HG02588 (cell line): ENCODE results near the gene RPL35.

Experiments
- ATAC-seq: cut with Tn5 transposase; IDR thresholded peaks from one replicate; pipeline ENCODE4 v1.9.1; 2021; ENCODE audit warnings: mild to moderate bottlenecking, moderate library complexity; ENCODE audit not compliant: unreplicated experiment

RPL35 gene

GRCh38 chr9:124820698-124821623 lies 40.8 kb downstream of the RPL35 start:
- no peak for ATAC-seq

- ATAC-seq = no peak
Observed at GRCh38 chr9:124818431-124819281, 43.1 kb downstream of the RPL35 start.

GRCh38 chr9:124815601-124816000 lies 46.2 kb downstream of the RPL35 start:
- ATAC-seq = no peak

GRCh38 chr9:124814164-124814535 lies 47.6 kb downstream of the RPL35 start:
- ATAC-seq = no peak

GRCh38 chr9:124813501-124814163 lies 48.1 kb downstream of the RPL35 start:
- ATAC-seq = no peak

- ATAC-seq = no peak
Observed at GRCh38 chr9:124813041-124813440, 48.7 kb downstream of the RPL35 start.

GRCh38 chr9:124812441-124812876 lies 49.3 kb downstream of the RPL35 start:
- no peak for ATAC-seq

GRCh38 chr9:124810663-124811355 lies 50.9 kb downstream of the RPL35 start:
- no peak for ATAC-seq

- no peak for ATAC-seq
Observed at GRCh38 chr9:124809741-124810500, 51.8 kb downstream of the RPL35 start.

GRCh38 chr9:124809211-124809610 lies 52.5 kb downstream of the RPL35 start:
- ATAC-seq = no peak

GRCh38 chr9:124808246-124808956 lies 53.4 kb downstream of the RPL35 start:
- no peak for ATAC-seq
